Epithelial cell of esophagus (primary cell): ENCODE measurements around the gene AKAP8.

ENCODE experiments used
- DNase-seq: peaks from one replicate; pipeline ENCODE4 v3.0.0; 2010; ENCODE audit warnings: low read depth
- H3K4me3 ChIP-seq: 2 replicates; pipeline ENCODE4 v1.5.1; 2011; ENCODE audit warnings: mild to moderate bottlenecking, low read length, control low read depth
- TF ChIP-seq, protein P1 (sequence below): IDR thresholded peaks from 2 replicates; pipeline ENCODE4 v1.5.1; 2011; ENCODE audit warnings: low read depth, mild to moderate bottlenecking, low read length, control low read depth, inconsistent platforms; ENCODE audit not compliant: insufficient read depth; ENCODE audit errors: missing control alignments

The AKAP8 gene

GRCh38 chr19:15372891-15373301 lies 6.7 kb downstream of the AKAP8 start:
- H3K4me3 ChIP-seq = no peak overlapping the region
- no peak for DNase-seq
- TF ChIP-seq, protein P1, sequence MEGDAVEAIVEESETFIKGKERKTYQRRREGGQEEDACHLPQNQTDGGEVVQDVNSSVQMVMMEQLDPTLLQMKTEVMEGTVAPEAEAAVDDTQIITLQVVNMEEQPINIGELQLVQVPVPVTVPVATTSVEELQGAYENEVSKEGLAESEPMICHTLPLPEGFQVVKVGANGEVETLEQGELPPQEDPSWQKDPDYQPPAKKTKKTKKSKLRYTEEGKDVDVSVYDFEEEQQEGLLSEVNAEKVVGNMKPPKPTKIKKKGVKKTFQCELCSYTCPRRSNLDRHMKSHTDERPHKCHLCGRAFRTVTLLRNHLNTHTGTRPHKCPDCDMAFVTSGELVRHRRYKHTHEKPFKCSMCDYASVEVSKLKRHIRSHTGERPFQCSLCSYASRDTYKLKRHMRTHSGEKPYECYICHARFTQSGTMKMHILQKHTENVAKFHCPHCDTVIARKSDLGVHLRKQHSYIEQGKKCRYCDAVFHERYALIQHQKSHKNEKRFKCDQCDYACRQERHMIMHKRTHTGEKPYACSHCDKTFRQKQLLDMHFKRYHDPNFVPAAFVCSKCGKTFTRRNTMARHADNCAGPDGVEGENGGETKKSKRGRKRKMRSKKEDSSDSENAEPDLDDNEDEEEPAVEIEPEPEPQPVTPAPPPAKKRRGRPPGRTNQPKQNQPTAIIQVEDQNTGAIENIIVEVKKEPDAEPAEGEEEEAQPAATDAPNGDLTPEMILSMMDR = no peak

- no peak overlapping the region for H3K4me3 ChIP-seq
- no peak for DNase-seq
- TF ChIP-seq, protein P1 = no peak
These were observed 7.1 kb downstream of the AKAP8 start for GRCh38 chr19:15372470-15372869.

DNA sequence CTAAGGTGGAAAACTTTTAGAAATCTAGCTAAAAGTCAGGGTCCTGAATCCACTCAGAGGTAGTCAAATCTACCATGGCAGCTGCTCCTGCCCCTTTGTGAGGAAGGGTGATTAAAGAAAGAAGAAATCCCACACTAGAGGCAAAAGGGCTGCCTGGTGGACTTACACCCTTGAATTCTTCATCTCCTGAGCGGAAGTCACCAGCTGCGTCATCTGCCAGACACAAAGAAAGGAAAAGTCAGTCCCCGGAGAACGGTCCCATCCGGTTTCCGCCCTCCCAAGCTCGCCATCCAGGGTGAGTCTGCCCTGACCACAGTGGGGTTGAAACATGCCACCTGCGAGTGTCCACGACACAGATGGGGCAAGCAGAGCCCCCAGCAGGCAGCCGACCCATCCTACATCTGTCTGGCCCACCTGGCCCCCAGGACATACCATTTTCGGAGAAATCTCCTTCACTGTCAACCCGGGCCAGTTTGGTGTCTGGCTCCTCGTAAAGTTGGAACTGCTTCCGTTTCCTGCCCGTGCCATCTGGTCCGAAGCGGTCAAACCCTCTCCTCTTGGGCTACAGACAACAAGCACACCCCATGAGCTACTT lies 7.7 kb downstream of the AKAP8 start:
- H3K4me3 ChIP-seq = no peak overlapping the region
- TF ChIP-seq, protein P1 = no peak
- no peak for DNase-seq

DNA sequence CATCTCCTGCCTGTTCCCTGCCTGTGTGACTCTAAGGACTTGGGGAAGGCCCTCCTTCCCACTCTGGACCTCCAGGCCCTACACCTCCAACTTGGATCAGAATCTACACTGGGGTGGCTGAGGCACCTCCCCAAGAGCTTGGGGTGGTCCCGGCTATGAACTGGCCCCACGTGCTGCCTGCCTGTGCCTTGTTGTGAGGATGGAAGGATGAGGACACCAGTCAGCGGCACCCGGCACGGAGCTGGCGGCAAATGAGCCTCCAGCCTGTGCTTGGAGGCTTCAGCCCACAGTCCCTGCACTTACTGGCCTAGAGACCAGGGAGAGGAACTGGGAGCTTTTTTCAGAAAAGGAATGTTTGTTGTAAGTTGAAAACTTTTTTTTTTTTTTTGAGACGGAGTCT lies 8.5 kb downstream of the AKAP8 start:
- no peak overlapping the region for H3K4me3 ChIP-seq
- TF ChIP-seq, protein P1 = no peak
- DNase-seq = no peak

DNA sequence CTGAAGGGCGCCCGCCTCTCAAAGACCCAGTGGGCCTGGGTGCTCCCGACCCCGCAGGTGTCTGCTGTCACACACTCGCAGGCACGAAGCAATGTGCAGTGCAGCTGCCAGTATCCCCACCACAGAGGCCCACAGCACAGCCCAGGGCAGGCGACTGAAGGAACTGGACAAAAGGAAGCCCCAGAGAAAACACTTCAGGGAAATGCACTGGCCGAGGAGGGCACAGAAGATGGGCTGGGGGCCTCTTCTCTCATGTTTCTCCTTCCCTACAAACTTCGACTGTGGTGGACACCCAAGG lies 10.0 kb downstream of the AKAP8 start:
- no peak for DNase-seq
- H3K4me3 ChIP-seq = no peak overlapping the region
- TF ChIP-seq, protein P1 = no peak

GRCh38 chr19:15368798-15369593 lies 10.6 kb downstream of the AKAP8 start:
- no peak for DNase-seq
- no peak overlapping the region for H3K4me3 ChIP-seq
- TF ChIP-seq, protein P1 = no peak
